Caki2 (cell line): ENCODE measurements around the gene WDR82. TPM values are rescaled to one million over a fixed set of nuclear protein-coding genes. Genes with fewer than 3 reads are reported as not detected.
A peak's percentile ranks its signal among the peaks of the same experiment; 100 is the strongest.

ENCODE experiments used
- DNase-seq: peaks from one replicate; pipeline ENCODE4 v3.0.0-alpha.2; 2015; ENCODE audit warnings: low read depth
- in situ Hi-C: cut with HindIII; loops from 2 replicates; pipeline ENCODE4 v1.10.0; 2016; ENCODE audit warnings: low sequenced_read_pairs, low pct_unique_long_range_greater_than_20kb, mixed read lengths
- total RNA-seq: library from RNA; depleted of rRNA; stranded (reverse); fragments of >200 nt; shearing (Covaris generic); gene quantifications from 2 replicates; pipeline ENCODE4 v1.2.3, GENCODE V29; 2014; ENCODE audit warnings: low replicate concordance; rRNA removed

The WDR82 gene
- total RNA-seq: 34.2 and 35.1 TPM in 2 replicates

DNA sequence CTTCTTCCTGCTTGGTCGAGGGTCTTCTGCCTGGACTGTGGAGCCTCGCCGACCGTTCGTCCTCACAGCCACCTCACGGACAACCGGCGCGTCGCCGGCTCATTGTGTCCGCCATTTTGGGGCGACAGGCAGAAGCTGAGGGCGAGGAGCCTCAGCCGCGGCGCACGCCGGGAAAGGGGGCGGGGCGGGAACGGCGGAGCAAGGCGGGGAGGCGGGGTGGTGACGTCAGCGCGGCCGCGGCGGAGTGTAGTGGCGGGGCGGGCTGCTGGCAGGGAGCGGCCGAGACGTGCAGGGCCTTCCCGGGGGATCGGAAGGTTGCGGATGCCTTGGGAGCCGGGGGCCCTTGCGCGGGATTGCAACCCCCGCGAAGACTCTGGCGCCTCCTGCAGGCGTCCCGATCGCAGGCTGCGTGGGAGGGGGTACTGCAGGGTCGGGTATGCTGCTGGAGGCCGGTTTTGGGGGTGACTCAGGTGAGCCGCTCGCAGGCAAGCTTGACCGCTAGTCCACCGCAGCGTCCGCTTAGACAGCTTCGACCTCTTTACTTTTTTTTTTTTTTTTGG, at the start of gene WDR82:
Gene WDR82 (minus strand): TSS at position 140 of the 560 bp plus-strand sequence. CDS start 288 bp downstream, outside the sequence.
- in situ Hi-C loops: no loop called here
- DNase-seq: peak; percentile 79

GRCh38 chr3:52327486-52328290, 49.2 kb upstream of the WDR82 start:
- in situ Hi-C loops: no loop called here
- DNase-seq: no peak

DNA sequence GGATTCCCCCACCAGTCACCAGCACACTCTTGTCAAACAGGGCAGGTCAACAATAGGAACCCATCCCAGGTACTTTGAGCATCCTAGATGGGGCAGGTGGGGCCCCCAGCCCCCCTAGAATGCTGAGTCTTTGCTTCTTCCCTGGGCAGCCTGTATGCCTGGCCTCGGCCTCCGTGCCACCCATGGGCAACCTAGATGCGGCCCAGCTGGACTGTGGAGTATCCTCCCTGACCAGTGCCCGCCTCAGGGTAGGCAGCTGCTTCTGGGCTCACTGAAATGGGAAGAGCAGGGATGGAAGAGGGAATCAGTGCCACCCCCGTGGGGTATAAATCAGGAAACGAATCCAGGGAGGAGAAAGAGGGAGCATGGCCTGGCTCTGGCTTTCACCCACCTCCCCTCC, 48.5 kb upstream of the WDR82 start:
- in situ Hi-C loops: no loop called here
- DNase-seq: no peak

DNA sequence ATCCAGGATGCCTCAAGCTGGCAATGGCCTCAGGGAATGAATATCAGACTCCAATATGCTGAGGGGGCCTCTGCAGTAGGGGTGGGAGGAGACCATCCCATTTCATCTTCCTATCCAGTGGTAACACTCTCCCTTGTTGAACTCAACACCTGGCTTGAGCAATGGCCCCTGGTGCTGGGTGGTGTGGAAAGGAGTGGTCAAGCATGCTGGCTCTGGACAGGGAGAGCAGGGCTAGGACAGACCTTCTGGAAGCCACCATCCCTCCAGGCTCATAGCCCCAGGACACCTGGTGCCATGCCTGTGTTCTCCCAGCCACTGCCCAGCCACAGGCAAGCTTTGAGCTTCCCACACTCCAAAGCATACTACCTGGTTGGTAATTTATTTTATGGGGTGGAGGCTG, 47.2 kb upstream of the WDR82 start:
- in situ Hi-C loops: no loop called here

GRCh38 chr3:52324676-52325075, 46.2 kb upstream of the WDR82 start:
- DNase-seq: no peak
- in situ Hi-C loops: no loop called here

More for the DNA sequence above, 47.2 kb upstream of the WDR82 start:
- no peak for DNase-seq

GRCh38 chr3:52323526-52324295, 45.3 kb upstream of the WDR82 start:
- DNase-seq: no peak
- in situ Hi-C loops: no loop called here

DNA sequence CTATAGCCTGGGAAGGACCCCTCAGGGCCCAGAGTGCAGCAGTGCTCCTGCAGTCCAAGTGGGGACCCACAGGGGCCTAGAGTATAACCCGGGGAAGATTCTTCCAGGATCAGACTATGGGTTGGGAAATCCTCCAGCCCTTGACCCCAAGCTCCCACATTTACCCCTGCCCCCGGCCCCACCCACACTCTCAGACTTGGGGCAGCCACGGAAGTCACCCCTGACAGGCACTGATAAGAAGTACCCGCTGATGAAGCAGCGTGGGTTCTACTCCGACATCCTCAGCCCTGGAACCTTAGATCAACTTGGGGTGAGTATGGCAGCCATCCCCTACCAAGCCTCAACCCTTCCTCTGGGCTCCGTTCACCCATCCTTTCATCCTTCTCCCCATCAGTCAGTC, 44.0 kb upstream of the WDR82 start:
- in situ Hi-C loops: no loop called here
- no peak for DNase-seq

- in situ Hi-C loops: no loop called here
- DNase-seq: no peak
These were observed 43.0 kb upstream of the WDR82 start for GRCh38 chr3:52321481-52321880.

DNA sequence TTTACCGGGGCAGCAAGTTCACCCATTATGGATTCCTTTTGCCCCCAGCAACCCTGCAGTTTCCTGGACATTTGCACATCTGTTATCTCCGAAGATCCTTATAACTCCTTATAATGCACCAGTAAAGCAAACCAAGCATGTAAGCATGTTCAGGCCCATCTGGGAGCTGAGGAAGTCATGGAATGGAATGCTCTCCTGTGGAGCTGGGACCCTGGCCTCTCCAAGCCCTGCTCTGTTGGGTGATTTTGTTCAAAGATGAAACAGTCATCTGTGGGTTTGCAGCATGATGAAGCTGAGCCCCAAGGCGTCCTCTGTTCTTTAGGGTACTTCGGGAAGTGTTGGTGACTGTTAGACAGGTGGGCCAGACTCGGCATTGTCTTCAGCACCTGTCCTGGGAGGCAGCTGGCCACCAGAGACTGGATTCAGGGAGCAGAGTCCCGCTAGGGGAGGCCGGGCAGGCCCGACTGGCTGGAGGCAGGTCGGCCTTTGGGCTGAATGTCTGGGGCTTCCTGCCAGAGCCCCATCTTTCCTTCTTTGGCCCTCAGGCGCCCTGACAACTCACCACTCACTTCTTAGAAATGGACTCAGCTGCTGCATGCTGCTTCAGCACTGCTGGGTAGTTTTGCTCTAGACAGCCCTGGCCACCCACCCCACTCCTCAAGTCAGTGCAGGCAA, 41.6 kb upstream of the WDR82 start:
- no peak for DNase-seq
- in situ Hi-C loops: no loop called here

GRCh38 chr3:52318186-52318816, 39.9 kb upstream of the WDR82 start:
- in situ Hi-C loops: no loop called here

GRCh38 chr3:52317208-52318000, 39.0 kb upstream of the WDR82 start:
- DNase-seq: no peak
- in situ Hi-C loops: no loop called here

More at GRCh38 chr3:52318186-52318816, 39.9 kb upstream of the WDR82 start:
- no peak for DNase-seq

DNA sequence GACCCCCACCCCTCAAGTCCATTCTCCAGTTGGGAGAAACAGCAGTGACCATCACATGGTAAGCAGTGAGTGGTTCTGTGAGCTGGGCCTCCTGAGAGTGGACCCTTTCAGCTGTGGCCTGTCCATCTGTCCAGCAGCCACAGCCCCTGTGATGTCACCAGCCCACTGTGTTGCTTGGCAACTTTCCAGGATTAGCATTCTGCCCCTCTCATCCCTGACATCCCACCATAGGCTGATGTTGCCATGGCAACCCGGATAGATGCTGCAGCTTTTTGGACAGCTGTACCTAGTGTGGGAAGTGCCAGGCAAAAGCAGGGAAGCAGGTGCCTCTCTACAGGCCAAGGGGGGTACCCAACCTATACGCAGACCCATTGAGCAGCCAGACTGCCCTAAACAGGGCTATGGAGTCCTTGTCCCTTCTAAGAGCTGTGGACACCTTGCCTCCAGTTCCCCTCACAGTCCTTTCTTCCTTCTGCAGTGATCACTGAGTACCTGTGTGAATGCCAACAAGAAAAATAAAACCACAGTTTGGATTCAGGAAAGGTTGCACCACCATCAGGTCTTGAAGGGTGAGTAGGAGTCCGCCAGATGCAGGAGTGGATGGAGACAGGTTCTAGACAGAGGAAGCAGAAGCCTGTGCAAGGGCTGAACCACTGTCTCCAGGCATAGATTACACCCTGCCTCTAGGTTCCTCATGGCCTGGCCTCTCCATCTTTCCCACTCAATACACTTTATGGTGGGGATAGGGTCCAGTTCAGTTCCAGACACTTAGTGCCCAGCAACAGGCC, 37.7 kb upstream of the WDR82 start, which contains the start of gene DNAH1:
Gene DNAH1 (plus strand): TSS at position 343 of the 788 bp plus-strand sequence. CDS start 6,124 bp downstream, outside the sequence.
- DNase-seq: no peak
- in situ Hi-C loops: no loop called here

- in situ Hi-C loops: no loop called here
- no peak for DNase-seq
These were observed 36.6 kb upstream of the WDR82 start for GRCh38 chr3:52315006-52315405.

GRCh38 chr3:52314489-52314888, 36.0 kb upstream of the WDR82 start:
- no peak for DNase-seq
- in situ Hi-C loops: no loop called here

GRCh38 chr3:52313774-52314188, 35.3 kb upstream of the WDR82 start:
- DNase-seq: peak; percentile 56
- in situ Hi-C loops: no loop called here

DNA sequence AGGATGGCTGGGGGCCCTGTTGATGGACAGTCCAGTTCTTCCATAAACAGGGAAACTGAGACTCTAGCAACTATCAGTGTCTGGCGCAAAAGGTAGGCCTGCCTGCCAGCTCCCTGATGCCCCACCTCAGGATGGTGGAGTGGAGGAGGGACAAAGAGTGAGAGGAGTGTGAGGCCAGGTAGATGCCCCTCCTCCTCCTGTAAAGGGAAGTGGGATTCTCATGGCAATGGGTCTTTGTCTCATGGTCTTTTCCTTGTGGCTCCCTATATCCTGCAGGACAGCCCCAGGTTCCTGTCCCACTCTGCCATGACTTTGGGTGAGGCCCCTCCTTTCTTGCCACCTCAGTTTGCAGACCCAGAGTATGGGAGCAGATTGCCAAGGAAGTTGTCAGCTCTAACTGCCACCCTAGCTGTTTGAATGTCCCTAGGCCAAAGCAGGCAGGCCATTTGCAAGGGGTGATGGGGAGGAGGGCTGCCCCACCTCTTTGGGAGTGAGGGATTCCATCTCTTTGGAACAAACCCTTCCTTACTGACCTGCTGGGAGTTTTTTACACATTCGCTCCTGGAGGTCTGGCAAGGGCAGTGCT, 34.8 kb upstream of the WDR82 start:
- in situ Hi-C loops: no loop called here
- no peak for DNase-seq
